GM20000 (cell line): Measurements from ENCODE around the gene NSD2.
"Not testable (repeated sequence)": the region's sequence is repeated elsewhere in the genome, so short reads cannot be mapped to it uniquely, and the experiment has no call there.

ENCODE experiments used
- DNase-seq: peaks from one replicate; pipeline ENCODE4 v3.0.0; 2012; ENCODE audit warnings: low spot score
- CTCF ChIP-seq: IDR thresholded peaks from 2 replicates; pipeline ENCODE4 v1.5.1; 2012; ENCODE audit warnings: mild to moderate bottlenecking, control low read depth; ENCODE audit errors: extremely low read depth, missing control alignments

NSD2 gene

GRCh38 chr4:1910643-1911042, 39.5 kb downstream of the NSD2 start:
- TF ChIP-seq CTCF, result peak; percentile 27
- DNase-seq, result no peak

- DNase-seq, result not testable (repeated sequence)
Observed at GRCh38 chr4:1911316-1911715, 40.1 kb downstream of the NSD2 start.

- no peak for DNase-seq
- TF ChIP-seq CTCF, result no peak
Observed at GRCh38 chr4:1922821-1923220, 51.6 kb downstream of the NSD2 start.

GRCh38 chr4:1927675-1928074, 56.5 kb downstream of the NSD2 start:
- no peak for DNase-seq
- no peak for TF ChIP-seq CTCF

- DNase-seq, result no peak
- no peak for TF ChIP-seq CTCF
Observed at GRCh38 chr4:1928356-1929239, 57.4 kb downstream of the NSD2 start.

- no peak for DNase-seq
- no peak for TF ChIP-seq CTCF
Observed at GRCh38 chr4:1932736-1933135, 61.5 kb downstream of the NSD2 start.

GRCh38 chr4:1933700-1934099, 62.5 kb downstream of the NSD2 start:
- no peak for DNase-seq
- TF ChIP-seq CTCF, result no peak

- no peak for TF ChIP-seq CTCF
- no peak for DNase-seq
Observed at GRCh38 chr4:1937550-1937949, 66.4 kb downstream of the NSD2 start.
